Measurements from ENCODE around the gene FLCN.
"Not testable (repeated sequence)": the region's sequence is repeated elsewhere in the genome, so short reads cannot be mapped to it uniquely, and the experiment has no call there.

FLCN gene, protein sequence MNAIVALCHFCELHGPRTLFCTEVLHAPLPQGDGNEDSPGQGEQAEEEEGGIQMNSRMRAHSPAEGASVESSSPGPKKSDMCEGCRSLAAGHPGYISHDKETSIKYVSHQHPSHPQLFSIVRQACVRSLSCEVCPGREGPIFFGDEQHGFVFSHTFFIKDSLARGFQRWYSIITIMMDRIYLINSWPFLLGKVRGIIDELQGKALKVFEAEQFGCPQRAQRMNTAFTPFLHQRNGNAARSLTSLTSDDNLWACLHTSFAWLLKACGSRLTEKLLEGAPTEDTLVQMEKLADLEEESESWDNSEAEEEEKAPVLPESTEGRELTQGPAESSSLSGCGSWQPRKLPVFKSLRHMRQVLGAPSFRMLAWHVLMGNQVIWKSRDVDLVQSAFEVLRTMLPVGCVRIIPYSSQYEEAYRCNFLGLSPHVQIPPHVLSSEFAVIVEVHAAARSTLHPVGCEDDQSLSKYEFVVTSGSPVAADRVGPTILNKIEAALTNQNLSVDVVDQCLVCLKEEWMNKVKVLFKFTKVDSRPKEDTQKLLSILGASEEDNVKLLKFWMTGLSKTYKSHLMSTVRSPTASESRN

DNA sequence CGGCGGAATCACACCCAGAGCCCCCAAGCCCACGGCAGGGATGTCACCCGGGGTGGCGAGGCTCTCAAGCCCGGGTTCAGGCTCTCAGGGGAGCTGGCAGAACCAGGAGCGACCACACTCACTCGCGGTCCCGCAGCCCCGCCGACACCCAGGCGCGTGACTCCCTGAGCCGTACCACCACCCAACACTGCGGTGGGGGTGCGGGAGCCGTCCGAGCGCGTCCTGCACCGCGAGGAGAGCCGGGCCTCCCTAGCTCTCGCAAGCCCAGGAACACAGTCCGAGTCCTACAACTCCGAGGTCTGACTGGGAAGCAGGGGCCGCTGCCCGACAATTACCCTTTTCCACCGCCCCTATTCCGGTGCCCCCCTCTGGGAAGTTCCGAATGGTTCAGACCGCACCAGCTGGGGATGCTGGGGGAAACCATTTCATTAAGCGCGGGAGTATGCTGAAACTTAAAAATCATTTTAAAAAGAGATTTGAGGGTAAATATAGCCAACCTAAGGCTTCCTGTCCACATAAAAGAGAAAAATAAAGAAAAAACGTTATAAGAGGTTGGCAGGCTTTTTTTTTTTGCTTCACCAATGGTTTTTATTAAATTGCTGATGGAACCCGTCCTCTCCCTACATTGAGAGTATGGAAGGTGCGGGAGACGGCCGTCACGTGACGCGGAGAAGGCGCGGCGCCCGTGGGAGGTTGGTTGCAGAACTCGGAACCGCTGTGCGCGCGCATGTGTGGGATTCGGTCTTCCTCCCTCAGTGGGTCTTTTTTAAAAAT is at the start of gene FLCN:
Gene FLCN, minus strand, starts transcription at position 143 of the 774 bp plus-strand sequence. CDS start 9,031 bp downstream, outside the sequence.
- peak; percentile 90 for DNase-seq

DNA sequence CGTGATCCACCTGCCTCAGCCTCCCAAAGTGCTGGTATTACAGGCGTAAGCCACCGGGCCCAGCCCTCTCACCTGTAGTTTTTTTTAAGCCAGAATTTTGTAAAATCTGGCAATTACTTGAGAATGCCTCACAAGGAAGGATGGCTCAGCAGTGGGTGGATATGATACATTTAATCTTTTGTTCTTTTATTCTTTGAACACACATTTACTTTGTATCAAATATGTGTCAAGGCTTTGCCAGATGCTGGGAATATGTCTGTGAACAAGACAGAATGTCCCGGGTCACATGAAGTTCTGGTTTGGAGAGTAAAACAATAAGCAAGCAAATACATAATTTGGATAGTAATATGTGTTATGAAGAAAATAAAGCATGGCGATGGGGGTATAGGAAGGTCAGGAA is 49.0 kb upstream of the FLCN start:
- DNase-seq, result no peak

DNA sequence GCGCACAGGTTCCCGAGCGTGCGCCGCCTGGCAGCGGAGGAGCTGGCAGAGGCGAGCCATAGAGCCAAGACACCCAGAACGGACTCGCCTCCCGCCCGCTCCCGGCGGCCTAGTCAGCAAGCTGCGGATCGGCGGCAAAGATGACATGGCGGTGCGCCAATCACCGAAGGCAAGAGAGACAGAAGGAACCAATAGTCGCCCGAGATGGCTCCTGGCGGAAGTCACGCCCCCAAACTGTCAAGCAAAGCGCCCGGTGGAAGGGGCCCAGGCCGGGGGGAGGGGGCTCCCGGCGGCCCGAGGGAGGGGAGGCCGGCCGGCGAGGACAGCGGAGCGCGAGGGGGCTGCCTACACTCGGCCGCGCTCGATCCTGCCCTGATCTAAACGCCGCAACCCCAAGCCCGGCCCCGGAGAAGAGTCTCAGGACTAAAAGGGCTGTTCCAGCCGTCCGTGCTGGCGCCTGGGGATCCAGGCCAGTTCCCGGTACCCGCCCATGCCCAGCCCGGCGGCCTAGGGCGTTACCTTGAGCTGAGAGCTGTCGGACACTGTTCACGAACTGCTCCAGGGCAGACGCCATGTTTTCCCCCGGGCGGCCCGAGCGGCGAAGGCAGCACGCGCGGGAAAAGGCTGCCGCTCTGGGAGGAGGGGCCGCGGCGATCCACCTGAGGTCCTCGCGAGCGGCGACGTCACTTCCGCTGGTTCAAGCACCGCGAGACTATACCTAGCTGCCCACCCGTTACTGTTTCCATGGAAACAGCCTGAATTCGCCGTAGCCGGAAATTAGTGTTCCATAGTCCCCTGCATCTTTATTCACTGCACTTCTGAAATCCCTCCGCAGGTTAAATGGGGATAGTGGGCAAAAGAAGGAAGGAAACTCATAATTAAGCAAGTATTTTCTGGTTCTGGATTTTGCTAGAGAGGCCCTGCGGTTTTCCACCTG is 43.9 kb upstream of the FLCN start, which contains the start of gene COPS3:
Gene COPS3, minus strand, starts transcription at position 634 of the 937 bp plus-strand sequence. Its CDS starts 60 bp downstream, at position 574.
- peak; percentile 98 for DNase-seq

DNA sequence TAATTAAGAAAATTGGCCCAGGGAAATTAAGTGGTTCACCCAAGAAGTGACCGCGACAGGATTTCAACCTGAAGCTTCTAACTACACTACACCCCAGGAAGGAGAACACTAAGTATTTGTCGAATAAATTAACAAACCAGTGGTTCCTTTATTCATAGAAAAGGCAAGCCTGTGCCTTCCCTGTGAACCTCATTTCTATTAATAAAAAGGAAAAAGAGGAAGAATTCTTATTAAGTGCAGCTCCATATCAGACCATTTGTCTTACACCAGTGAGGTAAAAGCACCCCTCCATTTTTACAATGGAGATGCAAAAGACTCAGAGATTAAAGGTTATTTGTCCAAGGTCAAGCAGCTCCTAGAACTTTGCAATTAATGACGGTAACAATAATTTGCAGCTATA is 42.3 kb upstream of the FLCN start:
- no peak for DNase-seq

DNA sequence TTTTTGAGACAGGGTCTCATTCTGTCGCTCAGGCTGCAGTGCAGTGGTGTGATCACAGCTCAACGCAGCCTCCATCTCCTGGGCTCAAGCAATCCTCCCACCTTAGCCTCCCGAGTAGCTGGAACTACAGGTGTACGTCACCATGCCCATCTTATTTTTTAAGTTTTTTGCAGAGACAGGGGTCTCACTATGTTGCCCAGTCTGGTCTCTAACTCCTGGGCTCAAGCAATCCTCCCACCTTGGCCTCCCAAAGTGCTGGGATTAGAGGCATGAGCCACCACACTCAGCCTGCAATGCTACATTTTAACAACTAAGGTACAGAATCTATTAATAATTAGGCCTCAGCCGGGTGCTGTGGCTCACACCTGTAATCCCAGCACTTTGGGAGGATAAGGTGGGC is 40.5 kb upstream of the FLCN start:
- DNase-seq, result not testable (repeated sequence)

DNA sequence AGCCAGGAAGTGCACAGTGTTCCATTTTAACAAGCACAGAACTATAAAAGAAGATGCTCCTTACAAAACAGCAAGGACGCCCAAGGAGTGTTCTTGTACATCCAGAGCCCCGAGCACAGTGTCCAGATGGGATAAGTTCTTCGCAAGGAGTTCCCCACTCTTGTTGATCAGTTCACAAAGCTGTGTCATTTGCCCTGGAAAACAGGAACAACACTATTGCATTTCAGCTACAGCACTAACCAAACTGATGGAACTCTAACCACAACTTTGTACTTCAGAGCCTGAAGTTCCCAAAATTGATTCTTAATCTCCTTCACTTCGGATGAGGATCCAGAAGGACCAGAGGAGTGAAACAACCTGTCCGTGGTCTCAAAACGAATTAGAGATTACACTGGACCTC is 39.0 kb upstream of the FLCN start:
- DNase-seq, result no peak

DNA sequence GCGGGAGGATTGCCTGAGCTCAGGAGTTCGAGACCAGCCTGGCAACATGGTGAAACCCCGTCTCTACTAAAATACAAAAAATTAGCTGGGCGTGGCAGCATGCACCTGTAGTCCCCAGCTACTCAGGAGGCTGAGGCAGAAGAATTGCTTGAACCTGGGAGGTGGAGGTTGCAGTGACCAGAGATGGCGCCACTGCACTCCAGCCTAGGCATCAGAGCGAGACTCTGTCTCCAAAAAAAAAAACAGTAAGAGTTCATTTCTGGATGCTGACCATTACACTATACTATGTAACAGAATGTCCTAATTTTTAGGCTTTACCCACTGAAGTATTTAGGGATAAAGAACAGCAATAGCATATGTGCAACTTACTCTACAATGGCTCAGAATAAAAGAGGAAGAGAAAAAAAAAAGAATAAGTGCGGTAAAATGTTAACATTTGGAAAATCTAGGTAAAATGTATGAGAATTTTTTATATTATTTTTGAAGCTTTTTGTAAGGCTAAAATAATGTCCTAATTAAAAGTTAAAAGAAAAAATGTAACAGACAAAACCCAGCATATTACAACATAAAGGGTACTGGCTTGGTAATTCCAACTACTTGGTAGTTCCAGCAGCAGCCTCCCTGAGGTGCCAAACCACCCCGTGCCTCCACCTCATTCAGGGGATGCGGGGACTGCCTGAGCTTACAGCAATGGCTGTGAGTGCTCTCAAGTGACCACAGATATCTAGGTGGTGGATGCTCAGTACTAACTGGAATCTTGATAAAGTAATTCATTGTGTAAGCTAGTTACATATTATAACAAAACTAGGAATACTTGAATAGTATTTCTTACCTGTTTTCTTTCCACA is 33.2 kb upstream of the FLCN start:
- DNase-seq, result peak; percentile 32

DNA sequence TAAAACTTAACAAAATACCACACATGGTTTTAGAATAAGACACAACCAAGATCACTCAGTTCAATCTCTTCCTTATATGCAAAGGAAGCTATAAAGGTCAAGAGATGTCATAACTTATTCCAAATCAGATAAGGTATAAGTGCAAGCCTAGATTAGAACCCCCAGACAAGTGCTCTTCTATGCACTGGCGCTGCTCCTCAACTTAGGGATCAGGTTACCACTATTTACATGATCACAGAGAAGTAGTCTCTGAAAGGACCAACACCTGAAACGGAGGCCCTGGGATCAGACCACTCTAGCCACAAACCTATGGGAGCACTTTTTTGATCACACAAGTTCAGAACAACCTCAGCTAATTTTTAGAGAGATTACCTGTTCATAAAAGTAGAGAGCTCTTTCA is 27.5 kb upstream of the FLCN start:
- DNase-seq, result no peak

DNA sequence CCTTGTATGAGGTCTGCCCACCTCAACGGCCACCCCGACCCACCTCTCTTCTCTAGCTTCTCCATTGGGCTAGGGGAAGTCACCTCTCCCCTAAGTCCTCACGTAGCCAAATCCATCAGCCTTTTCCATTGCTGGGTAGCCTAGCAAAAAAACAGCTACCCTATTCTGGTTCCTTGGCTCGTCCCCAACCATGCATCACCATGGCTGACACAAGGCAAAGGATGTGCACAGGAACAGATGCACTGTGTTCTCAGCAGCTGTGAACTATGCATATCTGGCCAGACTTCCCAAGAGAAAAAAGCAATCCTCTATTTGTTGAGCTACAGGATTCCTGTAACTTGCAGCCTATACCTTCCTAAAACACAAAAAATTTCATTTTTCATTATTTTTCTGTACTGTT is 22.0 kb upstream of the FLCN start:
- DNase-seq, result no peak

DNA sequence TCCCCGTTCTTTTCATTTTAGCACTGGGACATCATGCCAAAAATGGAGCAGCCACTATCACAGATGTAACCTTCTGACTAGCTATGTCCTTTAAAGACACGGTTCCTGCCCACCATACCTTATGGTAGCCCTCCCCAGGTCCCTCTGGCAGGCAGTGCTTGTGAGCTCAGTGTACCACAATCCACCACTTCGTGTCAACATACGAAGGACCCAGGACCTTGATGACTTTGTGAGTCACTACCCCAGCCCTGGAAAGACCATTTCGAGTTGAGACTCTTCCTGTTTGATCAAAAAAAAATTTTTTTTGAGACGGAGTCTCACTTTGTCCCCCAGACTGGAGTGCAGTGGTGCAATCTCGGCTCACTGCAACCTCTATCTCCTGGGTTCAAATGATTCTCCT is 21.0 kb upstream of the FLCN start:
- DNase-seq, result no peak

DNA sequence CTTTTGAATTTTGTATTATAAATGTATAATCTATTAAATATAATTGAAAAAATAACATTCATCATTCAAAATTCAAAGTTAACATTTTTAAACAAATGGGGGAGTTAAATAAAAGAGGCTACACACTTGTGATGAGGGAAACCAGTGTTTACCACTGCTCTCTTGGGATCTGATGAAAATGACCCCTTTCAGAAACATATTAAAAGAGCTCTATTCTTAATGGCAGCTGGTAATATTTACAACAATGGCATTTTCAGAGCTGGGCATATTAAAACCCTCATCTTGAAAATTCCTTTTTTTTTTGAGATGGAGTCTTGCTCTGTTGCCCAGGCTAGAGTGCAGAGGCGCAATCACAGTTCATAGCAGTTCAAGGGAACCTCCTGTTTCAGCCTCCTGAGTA is 19.3 kb upstream of the FLCN start:
- no peak for DNase-seq

DNA sequence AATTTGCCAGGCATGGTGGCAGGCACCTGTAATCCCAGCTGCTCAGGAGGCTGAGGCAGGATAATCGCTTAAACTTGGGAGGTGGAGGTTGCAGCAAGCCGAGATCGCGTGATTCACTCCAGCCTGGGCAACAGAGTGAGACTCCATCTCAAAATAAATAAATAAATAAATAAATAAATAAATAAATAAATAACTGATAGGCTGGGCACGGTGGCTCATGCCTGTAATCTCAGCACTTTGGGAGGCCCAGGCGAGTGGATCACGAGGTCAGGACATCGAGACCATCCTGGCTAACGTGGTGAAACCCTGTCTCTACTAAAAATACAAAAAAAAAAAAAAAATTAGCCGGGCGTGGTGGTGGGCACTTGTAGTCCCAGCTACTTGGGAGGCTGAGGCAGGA is 18.7 kb upstream of the FLCN start:
- not testable (repeated sequence) for DNase-seq

DNA sequence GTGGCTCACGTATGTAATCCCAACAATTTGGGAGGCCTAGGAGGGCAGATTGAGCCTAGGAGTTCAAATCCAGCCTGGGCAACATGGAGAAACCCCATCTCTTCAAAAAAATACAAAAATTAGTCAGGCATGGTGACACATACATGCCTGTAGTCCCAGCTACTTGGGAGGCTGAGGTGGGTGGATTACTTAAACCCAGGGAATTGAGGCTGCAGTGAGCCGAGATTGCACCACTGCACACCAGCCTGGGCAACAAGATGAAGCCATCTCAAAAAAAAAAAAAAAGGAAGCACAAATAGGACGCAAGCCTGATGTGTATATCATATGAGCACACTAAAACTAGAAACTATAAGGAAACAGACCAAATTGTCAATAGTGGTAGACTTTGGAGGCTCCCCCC is 17.1 kb upstream of the FLCN start:
- no peak for DNase-seq

DNA sequence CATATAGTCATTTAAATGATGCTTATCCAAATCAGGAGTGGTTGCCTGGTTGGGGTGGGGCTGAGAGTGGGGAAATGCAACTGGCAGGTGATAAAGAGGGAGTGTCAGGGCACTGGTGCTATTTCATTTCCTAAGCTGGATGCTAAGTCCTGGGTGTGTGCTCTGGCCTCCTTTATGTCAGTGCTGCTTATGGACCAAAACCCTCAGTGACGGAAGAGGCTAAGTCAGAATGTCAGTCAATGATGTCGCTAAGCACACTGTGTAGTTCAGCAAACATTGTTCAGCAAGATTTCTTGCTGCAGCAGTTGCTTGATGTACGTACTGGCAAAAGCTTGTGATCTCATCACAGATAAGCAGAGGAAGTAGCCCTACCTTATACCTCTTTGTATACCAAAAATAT is 16.4 kb upstream of the FLCN start:
- DNase-seq, result no peak

DNA sequence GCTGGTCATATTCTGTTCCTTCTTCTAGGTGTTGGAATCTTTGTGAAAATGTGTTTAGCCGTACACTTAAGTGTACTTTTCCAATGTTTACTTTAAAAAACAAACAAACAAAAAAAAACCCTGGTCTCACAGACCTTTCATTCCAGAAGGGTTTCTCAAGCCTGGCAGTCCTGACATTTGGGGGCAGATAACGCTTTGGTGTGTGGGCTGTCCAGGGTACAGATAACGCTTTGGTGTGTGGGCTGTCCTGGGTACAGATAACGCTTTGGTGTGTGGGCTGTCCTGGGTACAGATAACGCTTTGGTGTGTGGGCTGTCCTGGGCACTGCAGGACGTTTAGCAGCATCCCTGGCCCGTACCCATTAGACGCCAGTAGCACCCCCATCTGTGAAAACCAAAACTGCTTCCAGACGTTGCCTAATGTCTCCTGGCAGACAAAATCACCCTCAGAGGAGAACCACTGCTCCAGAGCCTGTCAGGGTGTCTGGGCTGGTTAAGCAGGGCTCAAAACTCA is 15.2 kb upstream of the FLCN start:
- DNase-seq, result no peak

DNA sequence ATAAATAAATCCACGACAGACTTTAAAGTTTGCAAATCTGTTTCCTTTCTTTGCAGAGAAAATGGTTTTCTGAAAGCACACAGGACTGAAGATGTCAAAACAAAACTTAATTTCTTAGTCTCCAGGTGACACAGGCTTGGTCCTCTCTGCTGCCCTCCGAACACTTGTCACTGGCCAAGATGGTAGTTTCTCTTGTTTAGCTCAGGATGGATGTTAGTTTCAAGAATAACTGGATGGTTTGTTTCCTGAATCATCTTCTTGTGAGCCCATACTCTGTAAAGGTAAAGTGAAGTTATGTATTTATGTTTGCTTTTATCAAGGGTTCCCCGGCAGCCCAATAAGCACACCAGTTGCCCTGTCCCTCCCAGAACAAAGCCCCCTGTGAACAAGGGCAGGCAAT is 9.9 kb upstream of the FLCN start:
- no peak for DNase-seq

DNA sequence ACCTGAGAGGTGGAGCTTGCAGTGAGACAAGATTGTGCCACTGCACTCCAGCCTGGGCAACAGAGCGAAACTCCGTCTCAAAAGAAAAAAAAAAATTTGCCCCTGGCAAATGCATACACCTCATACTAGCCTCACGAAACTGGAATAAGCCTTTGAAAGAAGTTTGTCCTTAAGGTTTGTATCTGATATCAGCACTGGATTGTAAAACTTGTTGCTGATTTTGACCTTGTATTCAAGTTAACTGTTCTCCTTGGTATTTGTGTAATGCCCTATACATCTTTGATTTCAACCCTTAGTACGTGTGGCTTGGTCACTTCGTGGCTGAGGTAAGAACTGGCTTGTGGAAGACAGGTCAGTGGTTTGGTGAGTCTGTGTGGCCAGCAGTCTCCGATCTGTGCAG is 6.2 kb upstream of the FLCN start:
- no peak for DNase-seq

DNA sequence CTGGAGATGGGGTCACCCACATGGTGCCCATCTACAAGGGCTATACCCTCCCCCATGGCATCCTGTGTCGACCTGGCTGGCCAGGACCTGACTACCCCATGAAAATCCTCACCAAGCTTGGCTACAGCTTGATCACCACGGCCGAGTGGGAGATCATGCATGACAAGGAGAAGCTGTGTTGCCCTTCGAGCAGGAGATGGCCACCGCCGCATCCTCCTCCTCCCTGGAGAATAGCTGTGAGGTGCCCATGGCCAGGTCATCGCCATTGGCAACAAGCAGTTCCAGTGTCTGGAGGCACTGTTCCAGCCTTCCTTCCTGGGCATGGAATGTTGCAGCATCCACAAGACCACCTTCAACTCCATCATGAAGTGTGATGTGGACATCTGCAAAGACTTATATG is 5.3 kb upstream of the FLCN start:
- DNase-seq, result no peak

DNA sequence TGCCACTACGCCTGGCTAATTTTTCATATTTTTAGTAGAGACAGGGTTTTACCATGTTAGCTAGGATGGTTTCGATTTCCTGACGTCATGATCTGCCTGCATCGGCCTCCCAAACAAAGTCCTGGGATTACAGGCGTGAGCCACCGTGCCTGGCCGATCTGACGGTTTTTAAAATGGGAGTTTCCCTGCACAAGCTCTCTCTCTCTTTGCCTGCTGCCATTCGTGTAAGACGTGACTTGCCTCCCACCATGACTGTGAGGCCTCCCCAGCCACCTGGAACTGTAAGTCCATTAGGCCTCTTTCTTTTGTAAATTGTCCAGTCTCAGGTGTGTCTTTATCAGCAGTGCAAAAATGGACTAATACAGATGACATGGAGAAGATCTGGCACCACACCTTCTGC is 4.7 kb upstream of the FLCN start:
- DNase-seq, result no peak

DNA sequence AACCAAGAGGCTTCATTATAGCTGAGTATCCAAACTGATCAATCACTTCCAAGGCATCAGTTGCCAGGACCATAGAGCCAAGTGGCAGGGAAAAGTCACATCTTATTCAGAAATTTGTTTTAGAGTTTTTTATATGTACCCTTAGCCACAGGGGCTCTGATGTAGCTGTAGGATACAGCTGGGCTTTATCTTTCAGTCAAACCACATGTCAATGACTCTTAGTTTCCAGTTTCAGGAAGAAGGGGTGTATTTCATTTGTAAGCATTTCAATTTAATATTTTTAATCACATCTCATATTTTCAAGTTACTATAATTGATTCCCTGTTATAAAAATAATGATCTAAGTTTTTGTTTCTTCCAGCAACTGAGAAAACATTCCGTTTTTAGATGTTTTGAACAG is 2.9 kb upstream of the FLCN start:
- no peak for DNase-seq

DNA sequence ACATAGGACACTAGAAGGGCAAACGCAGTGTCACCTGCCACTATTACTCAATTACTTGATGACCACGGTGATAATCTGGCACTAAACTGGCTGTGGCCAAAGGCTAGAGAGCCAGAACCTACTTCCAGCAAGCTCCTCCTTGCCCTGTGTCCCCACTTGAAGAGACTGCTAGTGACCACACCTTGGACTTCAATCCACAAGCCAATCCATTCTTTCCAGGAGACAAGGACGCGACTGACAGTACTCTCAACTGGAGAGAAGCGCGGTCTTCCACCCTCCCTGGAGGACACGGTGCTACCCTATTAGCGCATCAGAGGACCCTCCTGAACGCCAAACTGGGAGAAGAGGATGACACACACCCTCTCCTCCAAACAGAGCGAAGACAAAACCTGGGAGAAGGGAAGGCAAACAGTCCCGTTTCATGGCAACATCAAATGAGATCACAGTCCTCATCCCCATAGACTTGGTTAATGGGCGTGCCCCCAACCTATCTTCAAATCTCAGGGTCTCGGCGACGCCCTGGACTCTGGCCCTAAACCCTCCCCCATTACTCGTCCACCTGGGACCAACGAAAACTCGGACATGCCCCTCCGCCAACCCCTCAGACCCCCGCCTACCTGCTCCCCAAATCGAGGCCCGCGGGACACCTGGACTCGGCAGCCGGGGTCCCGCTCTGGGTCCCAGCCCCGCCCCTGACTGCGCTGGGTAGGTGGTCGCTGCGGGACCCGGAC is 508 bp downstream of the FLCN start:
- DNase-seq, result peak; percentile 20
